ENCODE data around the gene TRIM38.
"Not testable (repeated sequence)": the region's sequence is repeated elsewhere in the genome, so short reads cannot be mapped to it uniquely, and the experiment has no call there.

Gene TRIM38

GRCh38 chr6:26006086-26006939 lies 43.7 kb downstream of the TRIM38 start:
- no peak overlapping the region for H3K4me2 ChIP-seq
- H3K27ac ChIP-seq = no peak overlapping the region
- H2AFZ ChIP-seq (ENCODE audit: low read depth) = no peak overlapping the region
- TF ChIP-seq CTCF (conservative IDR thresholded peaks at IDR 0.05; ENCODE audit: low read depth, low read length) = no peak
- H3K4me1 ChIP-seq (ENCODE audit: low read depth, poor library complexity, severe bottlenecking) = peaks cover 5% of the 10 kb centered on the region
- H3K4me3 ChIP-seq (IDR thresholded peaks at IDR 0.05; ENCODE audit: insufficient read depth, low read depth, low read length) = no peak overlapping the region
- H3K9ac ChIP-seq = no peak overlapping the region
- no peaks in the 10 kb centered on the region for H3K79me2 ChIP-seq (ENCODE audit: insufficient read depth, low read depth)
- no peaks in the 10 kb centered on the region for H4K20me1 ChIP-seq (ENCODE audit: insufficient read depth)
- H3K27me3 ChIP-seq (ENCODE audit: insufficient read depth, low read depth) = no peaks in the 10 kb centered on the region
- H3K36me3 ChIP-seq (ENCODE audit: insufficient read depth) = no peaks in the 10 kb centered on the region

DNA sequence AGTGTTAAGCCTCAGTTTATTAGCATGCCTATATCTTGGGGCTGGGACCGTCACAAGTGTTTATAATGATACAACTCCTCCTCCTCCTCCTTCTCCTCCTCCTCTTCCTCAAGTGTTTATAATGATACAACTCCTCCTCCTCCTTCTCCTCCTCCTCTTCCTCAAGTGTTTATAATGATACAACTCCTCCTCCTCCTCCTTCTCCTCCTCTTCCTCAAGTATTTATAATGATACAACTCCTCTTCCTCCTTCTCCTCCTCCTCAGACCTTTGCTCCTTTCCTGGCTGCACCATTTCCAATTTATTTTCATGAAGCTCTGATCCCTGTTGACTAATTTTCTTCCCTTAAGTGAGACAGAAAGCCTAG lies 44.3 kb downstream of the TRIM38 start:
- not testable (repeated sequence) for H3K4me2 ChIP-seq; H4K20me1 ChIP-seq (ENCODE audit: insufficient read depth); H2AFZ ChIP-seq (ENCODE audit: low read depth); H3K9ac ChIP-seq; H3K79me2 ChIP-seq (ENCODE audit: insufficient read depth, low read depth); H3K36me3 ChIP-seq (ENCODE audit: insufficient read depth); H3K4me1 ChIP-seq (ENCODE audit: low read depth, poor library complexity, severe bottlenecking); H3K4me3 ChIP-seq (IDR thresholded peaks at IDR 0.05; ENCODE audit: insufficient read depth, low read depth, low read length); H3K27ac ChIP-seq; H3K27me3 ChIP-seq (ENCODE audit: insufficient read depth, low read depth)

DNA sequence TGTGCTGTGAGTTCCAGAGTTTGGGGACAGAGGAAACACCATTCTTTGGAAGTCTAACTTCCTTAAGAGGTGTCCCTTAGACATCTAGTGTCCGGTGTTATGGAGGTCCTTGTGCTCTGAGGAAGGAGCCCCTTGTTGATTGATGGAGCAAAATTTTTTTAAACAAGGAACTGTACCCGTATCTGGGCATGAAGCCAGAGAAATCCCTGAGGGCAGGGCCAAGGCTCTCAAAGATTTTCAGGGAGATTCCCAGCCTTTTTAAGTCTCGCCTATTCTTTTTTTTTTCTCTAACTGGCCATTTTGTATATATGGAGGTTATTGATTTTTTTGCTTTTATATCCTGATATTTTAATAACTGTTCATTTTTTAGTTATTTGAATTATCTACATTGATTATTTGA lies 45.9 kb downstream of the TRIM38 start:
- TF ChIP-seq CTCF (conservative IDR thresholded peaks at IDR 0.05; ENCODE audit: low read depth, low read length) = no peak
- no peak overlapping the region for H3K4me2 ChIP-seq

GRCh38 chr6:26009817-26010216 lies 47.2 kb downstream of the TRIM38 start:
- Histone ChIP-seq H3K27ac (no peak overlapping the region), H3K4me2 (no peak overlapping the region), H3K79me2 (ENCODE audit: insufficient read depth, low read depth) (no peaks in the 10 kb centered on the region), H3K27me3 (ENCODE audit: insufficient read depth, low read depth) (no peaks in the 10 kb centered on the region), H3K9ac (no peak overlapping the region), H4K20me1 (ENCODE audit: insufficient read depth) (no peaks in the 10 kb centered on the region), H2AFZ (ENCODE audit: low read depth) (no peak overlapping the region), H3K4me3 (IDR thresholded peaks at IDR 0.05; ENCODE audit: insufficient read depth, low read depth, low read length) (no peak overlapping the region), H3K36me3 (ENCODE audit: insufficient read depth) (no peaks in the 10 kb centered on the region), H3K4me1 (ENCODE audit: low read depth, poor library complexity, severe bottlenecking) (no peaks in the 10 kb centered on the region)
- no peak for TF ChIP-seq CTCF (conservative IDR thresholded peaks at IDR 0.05; ENCODE audit: low read depth, low read length)

More for the DNA sequence above, 45.9 kb downstream of the TRIM38 start:
- Histone ChIP-seq H3K27ac (no peak overlapping the region), H2AFZ (ENCODE audit: low read depth) (no peak overlapping the region), H3K36me3 (ENCODE audit: insufficient read depth) (no peaks in the 10 kb centered on the region), H3K4me3 (IDR thresholded peaks at IDR 0.05; ENCODE audit: insufficient read depth, low read depth, low read length) (no peak overlapping the region), H3K4me1 (ENCODE audit: low read depth, poor library complexity, severe bottlenecking) (no peaks in the 10 kb centered on the region), H4K20me1 (ENCODE audit: insufficient read depth) (no peaks in the 10 kb centered on the region), H3K27me3 (ENCODE audit: insufficient read depth, low read depth) (no peaks in the 10 kb centered on the region), H3K79me2 (ENCODE audit: insufficient read depth, low read depth) (no peaks in the 10 kb centered on the region), H3K9ac (no peak overlapping the region)

DNA sequence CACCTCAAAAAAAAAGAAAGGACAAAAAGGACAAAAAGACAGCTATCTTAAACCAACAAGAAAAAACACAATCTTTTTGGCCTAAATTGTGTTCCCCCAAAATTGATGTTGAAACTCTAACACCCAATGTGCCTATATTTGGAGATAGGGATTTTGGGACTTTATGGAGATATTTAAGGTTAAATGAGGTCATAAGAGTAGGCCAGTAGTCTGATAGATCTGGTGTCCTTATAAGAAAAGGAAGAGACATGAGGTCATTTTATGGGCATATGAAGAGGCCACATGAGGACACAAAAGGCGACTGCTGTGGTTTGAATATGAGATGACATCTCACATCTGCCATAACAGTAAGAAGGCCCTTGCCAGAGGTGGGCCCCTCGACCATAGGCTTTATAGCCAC lies 49.5 kb downstream of the TRIM38 start:
- no peak overlapping the region for H3K27ac ChIP-seq
- H2AFZ ChIP-seq (ENCODE audit: low read depth) = no peak overlapping the region
- TF ChIP-seq CTCF (conservative IDR thresholded peaks at IDR 0.05; ENCODE audit: low read depth, low read length) = no peak
- no peaks in the 10 kb centered on the region for H3K79me2 ChIP-seq (ENCODE audit: insufficient read depth, low read depth)
- no peaks in the 10 kb centered on the region for H3K27me3 ChIP-seq (ENCODE audit: insufficient read depth, low read depth)
- no peak overlapping the region for H3K4me2 ChIP-seq
- H4K20me1 ChIP-seq (ENCODE audit: insufficient read depth) = no peaks in the 10 kb centered on the region
- no peaks in the 10 kb centered on the region for H3K36me3 ChIP-seq (ENCODE audit: insufficient read depth)
- no peak overlapping the region for H3K9ac ChIP-seq
- H3K4me3 ChIP-seq (IDR thresholded peaks at IDR 0.05; ENCODE audit: insufficient read depth, low read depth, low read length) = no peak overlapping the region
- H3K4me1 ChIP-seq (ENCODE audit: low read depth, poor library complexity, severe bottlenecking) = no peaks in the 10 kb centered on the region

DNA sequence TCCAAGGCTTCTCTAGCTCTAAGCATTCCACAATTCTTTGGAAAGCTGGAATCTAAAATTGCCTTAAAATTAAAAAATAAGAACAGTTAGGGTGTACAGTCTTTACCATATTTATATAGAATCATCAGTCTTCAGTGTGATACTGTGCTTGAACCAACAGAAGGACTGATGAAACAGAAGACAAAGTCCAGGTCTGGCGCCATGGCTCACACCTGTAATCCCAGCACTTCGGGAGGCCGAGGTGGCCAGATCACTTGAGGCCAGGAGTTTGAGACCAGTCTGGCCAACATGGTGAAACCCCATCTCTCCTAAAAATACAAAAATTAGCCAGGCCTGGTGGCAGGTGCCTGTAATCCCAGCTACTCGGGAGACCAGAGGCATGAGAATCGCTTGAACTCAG lies 51.8 kb downstream of the TRIM38 start:
- not testable (repeated sequence) for H3K27me3 ChIP-seq (ENCODE audit: insufficient read depth, low read depth); H3K4me3 ChIP-seq (IDR thresholded peaks at IDR 0.05; ENCODE audit: insufficient read depth, low read depth, low read length); H3K4me1 ChIP-seq (ENCODE audit: low read depth, poor library complexity, severe bottlenecking); H3K36me3 ChIP-seq (ENCODE audit: insufficient read depth); H3K9ac ChIP-seq; H2AFZ ChIP-seq (ENCODE audit: low read depth); H4K20me1 ChIP-seq (ENCODE audit: insufficient read depth); H3K4me2 ChIP-seq; H3K27ac ChIP-seq; H3K79me2 ChIP-seq (ENCODE audit: insufficient read depth, low read depth)
